ENCODE measurements around the gene SLC4A5.

GRCh38 chr2:74390606-74391005, 47.4 kb upstream of the SLC4A5 start:
- TF ChIP-seq POLR2AphosphoS5 (IDR thresholded peaks at IDR 0.05; ENCODE audit: low read depth, low read length), result no peak
- TF ChIP-seq TAF1 (IDR thresholded peaks at IDR 0.05; ENCODE audit: borderline replicate concordance, insufficient read depth, low read length), result no peak
